ENCODE measurements around the gene DOC2A. TPM values are rescaled to one million over a fixed set of nuclear protein-coding genes. Genes with fewer than 3 reads are reported as not detected.
A peak's percentile ranks its signal among the peaks of the same experiment; 100 is the strongest.
"Not testable (repeated sequence)": the region's sequence is repeated elsewhere in the genome, so short reads cannot be mapped to it uniquely, and the experiment has no call there.

Gene DOC2A
- polyA plus RNA-seq (2012; ENCODE audit: missing spikeins) = 0.42 TPM

- DNase-seq (ENCODE audit: insufficient read length) (no peak), FAIRE-seq (no peak)
- TF ChIP-seq POLR2A (IDR thresholded peaks at IDR 0.05; ENCODE audit: low read depth, low read length) (no peak), TAF1 (IDR thresholded peaks at IDR 0.05; ENCODE audit: borderline replicate concordance, low read depth, low read length) (no peak), POLR2AphosphoS5 (IDR thresholded peaks at IDR 0.05; ENCODE audit: low read depth, low read length) (no peak)
These were observed at the start of gene DOC2A for GRCh38 chr16:30010844-30011713. Gene DOC2A (minus strand): TSS chr16:30011027. CDS start chr16:30010222, 805 bp downstream.

GRCh38 chr16:30060346-30060745 lies 49.5 kb upstream of the DOC2A start:
- FAIRE-seq (no peak), DNase-seq (ENCODE audit: insufficient read length) (no peak)
- TF ChIP-seq TAF1 (IDR thresholded peaks at IDR 0.05; ENCODE audit: borderline replicate concordance, low read depth, low read length) (no peak), POLR2A (IDR thresholded peaks at IDR 0.05; ENCODE audit: low read depth, low read length) (no peak), POLR2AphosphoS5 (IDR thresholded peaks at IDR 0.05; ENCODE audit: low read depth, low read length) (no peak)

- FAIRE-seq = no peak
- TF ChIP-seq POLR2AphosphoS5 (IDR thresholded peaks at IDR 0.05; ENCODE audit: low read depth, low read length) (no peak), POLR2A (IDR thresholded peaks at IDR 0.05; ENCODE audit: low read depth, low read length) (no peak), TAF1 (IDR thresholded peaks at IDR 0.05; ENCODE audit: borderline replicate concordance, low read depth, low read length) (no peak)
- peak; percentile 56 for DNase-seq (ENCODE audit: insufficient read length)
These were observed 44.2 kb upstream of the DOC2A start for GRCh38 chr16:30054959-30055553.

GRCh38 chr16:30054451-30054850 lies 43.6 kb upstream of the DOC2A start:
- DNase-seq (ENCODE audit: insufficient read length) = no peak
- no peak for FAIRE-seq
- no peak for TF ChIP-seq POLR2A (IDR thresholded peaks at IDR 0.05; ENCODE audit: low read depth, low read length)
- TF ChIP-seq TAF1 (IDR thresholded peaks at IDR 0.05; ENCODE audit: borderline replicate concordance, low read depth, low read length) = no peak
- no peak for TF ChIP-seq POLR2AphosphoS5 (IDR thresholded peaks at IDR 0.05; ENCODE audit: low read depth, low read length)

GRCh38 chr16:30053376-30054015 lies 42.7 kb upstream of the DOC2A start:
- no peak for DNase-seq (ENCODE audit: insufficient read length)
- TF ChIP-seq TAF1 (IDR thresholded peaks at IDR 0.05; ENCODE audit: borderline replicate concordance, low read depth, low read length) (no peak), POLR2A (IDR thresholded peaks at IDR 0.05; ENCODE audit: low read depth, low read length) (no peak), POLR2AphosphoS5 (IDR thresholded peaks at IDR 0.05; ENCODE audit: low read depth, low read length) (no peak)
- FAIRE-seq = no peak

- FAIRE-seq = peak; percentile 84
- peak; percentile 97 for DNase-seq (ENCODE audit: insufficient read length)
- no peak for TF ChIP-seq POLR2AphosphoS5 (IDR thresholded peaks at IDR 0.05; ENCODE audit: low read depth, low read length)
- peak; percentile 51; the same call in 1 of the 2 replicates for TF ChIP-seq POLR2A (IDR thresholded peaks at IDR 0.05; ENCODE audit: low read depth, low read length)
- no peak for TF ChIP-seq TAF1 (IDR thresholded peaks at IDR 0.05; ENCODE audit: borderline replicate concordance, low read depth, low read length)
These were observed 42.0 kb upstream of the DOC2A start for GRCh38 chr16:30052671-30053372.

- FAIRE-seq = no peak
- TF ChIP-seq POLR2A (IDR thresholded peaks at IDR 0.05; ENCODE audit: low read depth, low read length) (no peak), POLR2AphosphoS5 (IDR thresholded peaks at IDR 0.05; ENCODE audit: low read depth, low read length) (no peak), TAF1 (IDR thresholded peaks at IDR 0.05; ENCODE audit: borderline replicate concordance, low read depth, low read length) (no peak)
- DNase-seq (ENCODE audit: insufficient read length) = no peak
These were observed 40.7 kb upstream of the DOC2A start for GRCh38 chr16:30051518-30051917.

GRCh38 chr16:30049871-30050270 lies 39.0 kb upstream of the DOC2A start:
- FAIRE-seq (no peak), DNase-seq (ENCODE audit: insufficient read length) (no peak)
- TF ChIP-seq POLR2A (IDR thresholded peaks at IDR 0.05; ENCODE audit: low read depth, low read length) (no peak), POLR2AphosphoS5 (IDR thresholded peaks at IDR 0.05; ENCODE audit: low read depth, low read length) (no peak), TAF1 (IDR thresholded peaks at IDR 0.05; ENCODE audit: borderline replicate concordance, low read depth, low read length) (no peak)

GRCh38 chr16:30046588-30046987 lies 35.8 kb upstream of the DOC2A start:
- FAIRE-seq (no peak), DNase-seq (ENCODE audit: insufficient read length) (no peak)
- no peak for TF ChIP-seq POLR2A (IDR thresholded peaks at IDR 0.05; ENCODE audit: low read depth, low read length)
- no peak for TF ChIP-seq POLR2AphosphoS5 (IDR thresholded peaks at IDR 0.05; ENCODE audit: low read depth, low read length)
- no peak for TF ChIP-seq TAF1 (IDR thresholded peaks at IDR 0.05; ENCODE audit: borderline replicate concordance, low read depth, low read length)

GRCh38 chr16:30046178-30046577 lies 35.4 kb upstream of the DOC2A start:
- FAIRE-seq (no peak), DNase-seq (ENCODE audit: insufficient read length) (no peak)
- TF ChIP-seq TAF1 (IDR thresholded peaks at IDR 0.05; ENCODE audit: borderline replicate concordance, low read depth, low read length) (no peak), POLR2AphosphoS5 (IDR thresholded peaks at IDR 0.05; ENCODE audit: low read depth, low read length) (no peak), POLR2A (IDR thresholded peaks at IDR 0.05; ENCODE audit: low read depth, low read length) (no peak)

- TF ChIP-seq POLR2AphosphoS5 (IDR thresholded peaks at IDR 0.05; ENCODE audit: low read depth, low read length) (no peak), TAF1 (IDR thresholded peaks at IDR 0.05; ENCODE audit: borderline replicate concordance, low read depth, low read length) (no peak), POLR2A (IDR thresholded peaks at IDR 0.05; ENCODE audit: low read depth, low read length) (no peak)
- DNase-seq (ENCODE audit: insufficient read length) = no peak
- no peak for FAIRE-seq
These were observed 31.0 kb upstream of the DOC2A start for GRCh38 chr16:30041841-30042240.

GRCh38 chr16:30040690-30041089 lies 29.9 kb upstream of the DOC2A start:
- DNase-seq (ENCODE audit: insufficient read length); FAIRE-seq: not testable (repeated sequence)

Data from GM12892 (cell line).